Smooth muscle cell of the brain vasculature (primary cell): ENCODE results near the gene ARL4C.

Experiments used
- DNase-seq: peaks from one replicate; pipeline ENCODE4 v3.0.0-alpha.2; 2012; ENCODE audit warnings: low read depth, low spot score

The ARL4C gene

DNA sequence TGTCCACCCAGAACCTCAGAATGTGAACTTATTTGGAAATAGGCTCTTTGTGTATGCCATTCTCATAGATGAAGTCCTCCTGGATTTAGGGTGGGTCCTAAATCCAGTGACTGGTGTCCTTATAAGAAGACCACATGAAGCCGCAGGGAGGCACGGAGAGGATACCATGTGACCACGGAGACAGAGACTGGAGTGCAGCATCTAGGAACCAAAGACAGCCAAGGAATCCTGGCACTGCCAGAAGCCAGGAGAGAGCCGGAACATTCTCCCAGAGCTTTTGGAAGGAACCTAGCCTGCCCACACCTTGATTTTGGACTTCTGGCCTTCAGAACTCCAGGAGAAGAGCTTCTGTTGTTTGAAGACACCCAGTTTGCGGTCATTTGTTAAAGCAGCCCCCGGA, 49.7 kb downstream of the ARL4C start:
- no peak for DNase-seq

DNA sequence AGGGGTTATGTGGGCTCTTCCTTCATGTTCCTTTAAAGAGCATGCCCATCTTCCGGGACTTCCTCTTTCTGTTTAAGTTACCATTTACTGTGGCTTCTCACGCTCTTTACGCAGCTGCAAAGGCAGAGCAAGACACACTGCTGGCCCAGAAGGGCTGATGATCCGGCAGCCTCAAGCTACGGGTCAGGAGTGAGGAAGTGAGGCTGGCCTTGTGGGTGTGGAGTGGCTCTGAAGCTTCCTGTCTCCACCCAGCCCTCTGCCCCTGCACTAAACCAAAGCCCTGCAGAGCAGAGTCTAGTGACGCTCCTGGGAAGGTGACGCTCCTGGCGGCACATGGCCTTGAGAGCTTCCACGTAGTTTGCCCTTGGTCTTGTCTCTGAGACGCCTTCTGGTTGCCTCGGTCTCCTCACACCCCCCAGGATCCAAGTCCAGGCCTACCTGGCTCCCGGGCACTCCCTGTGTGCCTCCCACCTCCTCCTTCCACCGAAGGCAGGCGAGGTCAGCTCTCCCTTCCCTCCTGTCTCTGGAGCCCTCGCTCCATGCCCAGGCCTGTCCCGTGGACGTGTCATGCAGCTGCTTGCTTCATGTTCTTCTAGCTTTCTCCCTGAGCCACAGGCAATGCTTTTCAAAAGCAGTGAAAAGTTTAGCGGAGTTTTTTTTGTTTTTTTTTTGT, 50.3 kb downstream of the ARL4C start:
- no peak for DNase-seq

DNA sequence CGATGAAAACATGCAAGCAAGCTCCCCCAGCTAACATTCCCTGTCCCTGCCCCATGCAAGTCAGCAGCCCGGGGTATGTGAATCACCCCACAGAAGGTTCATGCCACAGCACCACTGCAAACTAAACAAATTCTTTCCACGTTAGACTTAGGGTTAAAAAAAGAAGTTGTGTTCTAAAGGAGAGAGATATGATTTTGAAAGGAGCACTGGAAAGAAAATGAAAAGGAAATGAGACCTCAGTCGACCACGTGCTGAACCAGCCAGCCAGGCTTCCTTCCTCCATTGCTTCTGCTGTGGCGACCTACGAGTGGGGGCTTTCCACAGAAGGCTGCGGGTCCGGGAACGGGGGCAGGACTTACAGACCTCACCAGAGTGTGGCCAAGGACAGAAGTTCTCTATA, 52.0 kb downstream of the ARL4C start:
- no peak for DNase-seq

DNA sequence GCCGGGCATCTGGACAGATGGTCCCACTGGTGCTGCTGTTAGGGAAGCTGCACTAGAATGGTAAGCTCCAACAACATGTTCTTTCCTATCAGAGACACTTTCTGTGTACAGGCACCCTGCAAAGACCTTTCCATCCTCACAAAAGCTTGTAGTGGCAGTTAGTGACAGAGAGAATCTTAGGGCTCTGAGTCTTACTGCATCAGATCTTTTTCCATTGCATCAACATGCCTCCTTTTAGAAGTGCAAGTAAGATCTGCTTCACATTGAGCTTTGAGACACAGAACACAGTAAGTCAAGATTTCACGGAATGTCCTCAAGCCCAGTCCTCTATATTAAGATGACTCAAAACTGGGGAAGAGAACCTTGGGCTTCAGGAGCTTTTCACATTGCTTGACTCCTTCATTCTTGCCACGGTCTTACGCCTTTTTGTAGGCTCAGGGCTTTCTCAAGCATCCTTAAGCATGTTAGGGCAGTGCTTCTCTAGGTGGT, 52.6 kb downstream of the ARL4C start:
- DNase-seq = no peak
